ENCODE results near the gene CDV3.

Gene CDV3

DNA sequence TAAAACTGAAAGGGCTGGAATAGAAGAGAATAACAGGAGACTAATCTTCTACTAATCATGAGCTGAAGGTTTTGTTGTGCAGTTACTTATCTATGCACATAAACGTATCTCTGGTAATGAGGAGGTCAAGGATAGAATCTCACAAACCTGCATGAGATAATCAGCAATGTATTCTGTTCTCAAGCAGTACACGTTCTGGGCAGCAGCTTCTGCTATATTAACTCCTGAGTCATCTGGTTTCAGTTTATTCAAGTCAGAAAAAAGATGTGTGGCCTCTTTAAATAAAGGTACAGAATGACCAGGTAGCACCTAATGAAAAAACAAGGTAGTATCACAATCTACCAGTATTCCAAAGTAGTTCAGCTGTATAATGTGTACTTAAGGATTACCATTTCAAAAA lies 34.9 kb downstream of the CDV3 start:
- DNase-seq: no peak

DNA sequence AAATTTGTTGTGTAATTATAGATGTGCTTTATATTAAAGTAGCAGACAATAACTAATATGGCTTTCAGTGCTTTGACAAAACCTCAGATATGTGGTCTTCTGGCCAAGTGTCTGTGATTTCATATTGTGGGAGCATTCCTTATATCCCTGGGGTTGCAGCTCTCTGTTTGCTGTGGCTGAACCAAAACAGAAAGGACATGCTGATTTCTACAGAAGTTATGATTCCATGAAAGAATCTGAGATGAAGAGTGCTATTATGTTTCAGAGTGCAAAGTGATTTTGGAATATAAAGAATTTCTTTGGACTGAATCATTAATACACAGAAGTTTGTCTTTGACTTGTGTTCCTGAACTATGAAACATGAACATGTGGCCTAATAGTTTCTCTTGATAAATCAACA lies 36.5 kb downstream of the CDV3 start:
- no peak for DNase-seq

DNA sequence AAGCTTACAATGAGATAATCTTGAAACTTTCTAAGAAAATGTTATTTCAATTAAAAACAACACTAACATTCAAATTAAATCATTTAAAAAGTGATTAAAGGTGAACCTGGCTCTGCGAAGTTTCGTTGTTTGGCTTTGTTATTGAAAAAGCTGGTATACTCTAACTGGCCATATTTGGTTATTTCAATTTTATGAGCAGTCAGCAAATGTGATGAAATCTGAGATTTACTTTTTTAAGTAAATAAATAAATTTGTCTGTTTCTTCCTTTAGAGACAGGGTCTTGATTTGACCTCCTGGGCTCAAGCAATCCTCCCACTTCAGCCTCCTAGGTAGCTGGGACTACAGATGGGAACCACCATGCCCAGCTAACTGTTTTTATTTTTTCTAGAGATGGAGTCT lies 38.0 kb downstream of the CDV3 start:
- DNase-seq: no peak

DNA sequence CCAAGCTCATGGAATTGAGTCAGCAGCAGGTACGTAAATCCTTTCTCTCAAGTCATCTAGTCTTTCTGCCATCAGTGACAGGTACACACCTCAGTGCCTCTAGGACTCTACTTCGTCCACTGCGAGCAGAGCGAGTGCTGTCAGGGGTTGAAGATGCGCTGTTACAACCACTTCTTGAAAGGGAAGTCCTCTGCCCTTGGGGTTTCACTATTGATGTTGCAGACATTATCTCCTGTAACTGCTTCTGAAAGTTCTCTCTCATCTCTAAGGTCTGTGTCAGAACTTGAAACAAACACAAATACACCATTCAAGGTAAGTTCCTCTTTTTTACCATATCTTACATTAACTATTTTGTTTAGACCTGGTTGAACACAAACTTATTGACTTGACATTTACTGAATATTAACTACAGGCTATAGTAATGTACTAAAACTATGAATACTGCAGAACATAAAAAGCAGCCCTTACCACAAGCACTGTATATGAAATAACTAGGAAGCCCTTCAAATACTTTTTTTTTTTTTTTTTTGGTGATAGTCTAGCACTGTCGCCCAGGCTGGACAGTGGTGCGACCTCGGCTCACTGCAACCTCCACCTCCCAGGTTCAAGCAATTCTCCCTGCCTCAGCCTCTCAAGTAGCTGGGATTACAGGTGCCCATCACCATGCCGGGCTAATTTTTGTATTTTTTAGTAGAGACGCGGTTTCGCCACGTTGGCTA lies 46.7 kb downstream of the CDV3 start:
- DNase-seq: no peak

DNA sequence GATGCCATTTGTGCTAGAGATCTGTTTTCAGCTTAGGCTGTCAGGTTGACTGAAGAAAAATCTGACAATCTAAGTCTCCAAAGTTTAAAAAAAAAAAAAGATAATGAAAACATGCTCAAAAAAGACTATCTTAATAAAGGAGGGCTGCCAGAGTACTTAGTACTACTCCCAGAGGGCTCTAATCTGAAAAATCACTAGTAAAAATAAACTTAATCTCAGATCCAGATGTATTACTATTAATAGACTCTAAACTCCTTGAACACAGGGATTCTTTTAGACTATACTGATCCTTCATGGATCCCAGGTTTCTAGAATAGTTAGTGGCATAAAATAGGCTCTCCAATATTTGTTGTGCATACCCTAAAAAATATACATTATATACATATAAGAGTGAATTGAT lies 54.3 kb downstream of the CDV3 start:
- no peak for DNase-seq

DNA sequence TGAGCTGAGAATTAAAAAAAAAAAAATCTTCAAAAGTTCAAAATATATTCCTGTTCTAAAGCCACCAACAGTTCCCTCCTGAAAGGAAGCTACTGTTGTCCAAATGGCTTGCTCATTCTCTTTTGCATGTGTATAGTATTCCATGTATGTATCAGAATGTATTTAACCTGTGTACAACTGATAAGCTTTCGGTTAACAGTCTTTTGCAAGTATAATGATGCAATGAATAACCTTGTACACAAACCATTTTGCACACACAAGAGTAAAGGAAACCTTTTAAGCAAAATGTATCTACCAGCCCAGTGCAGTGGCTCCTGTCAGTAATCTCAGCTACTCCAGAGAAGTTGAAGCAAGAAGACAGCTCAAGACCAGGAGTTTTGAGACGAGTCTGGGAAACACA lies 55.7 kb downstream of the CDV3 start:
- DNase-seq: no peak

DNA sequence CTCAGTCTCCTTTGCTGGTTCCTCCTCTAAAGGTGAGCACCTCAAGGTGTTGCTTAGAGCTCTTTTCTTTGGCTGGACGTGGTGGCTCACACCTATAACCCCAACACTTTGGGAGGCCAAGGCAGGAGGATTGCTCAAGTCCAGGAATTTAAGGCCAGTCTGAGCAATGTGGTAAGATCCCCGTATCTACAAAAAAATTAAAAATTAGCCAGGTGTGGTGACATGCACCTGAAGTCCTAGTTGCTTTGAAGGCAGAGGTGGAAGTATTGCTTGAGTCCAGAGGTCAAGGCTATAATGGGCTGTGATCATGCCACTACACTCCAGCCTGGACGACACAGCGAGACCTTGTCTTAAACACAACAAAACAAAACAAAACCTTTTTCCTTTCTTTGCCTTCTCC lies 60.0 kb downstream of the CDV3 start:
- no peak for DNase-seq

All from cortex of kidney (tissue), 1 donor.